Inflammatory macrophage treated with lipopolysaccharide for 1 hour (primary cell): ENCODE measurements around the gene SPTSSA.
"Not testable (repeated sequence)": the region's sequence is repeated elsewhere in the genome, so short reads cannot be mapped to it uniquely, and the experiment has no call there.

Experiments used
- DNase-seq, 2 donors: peaks; one replicate each; pipeline ENCODE4 v3.0.0-alpha.2; 2020 to 2022

Gene SPTSSA, protein sequence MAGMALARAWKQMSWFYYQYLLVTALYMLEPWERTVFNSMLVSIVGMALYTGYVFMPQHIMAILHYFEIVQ

DNA sequence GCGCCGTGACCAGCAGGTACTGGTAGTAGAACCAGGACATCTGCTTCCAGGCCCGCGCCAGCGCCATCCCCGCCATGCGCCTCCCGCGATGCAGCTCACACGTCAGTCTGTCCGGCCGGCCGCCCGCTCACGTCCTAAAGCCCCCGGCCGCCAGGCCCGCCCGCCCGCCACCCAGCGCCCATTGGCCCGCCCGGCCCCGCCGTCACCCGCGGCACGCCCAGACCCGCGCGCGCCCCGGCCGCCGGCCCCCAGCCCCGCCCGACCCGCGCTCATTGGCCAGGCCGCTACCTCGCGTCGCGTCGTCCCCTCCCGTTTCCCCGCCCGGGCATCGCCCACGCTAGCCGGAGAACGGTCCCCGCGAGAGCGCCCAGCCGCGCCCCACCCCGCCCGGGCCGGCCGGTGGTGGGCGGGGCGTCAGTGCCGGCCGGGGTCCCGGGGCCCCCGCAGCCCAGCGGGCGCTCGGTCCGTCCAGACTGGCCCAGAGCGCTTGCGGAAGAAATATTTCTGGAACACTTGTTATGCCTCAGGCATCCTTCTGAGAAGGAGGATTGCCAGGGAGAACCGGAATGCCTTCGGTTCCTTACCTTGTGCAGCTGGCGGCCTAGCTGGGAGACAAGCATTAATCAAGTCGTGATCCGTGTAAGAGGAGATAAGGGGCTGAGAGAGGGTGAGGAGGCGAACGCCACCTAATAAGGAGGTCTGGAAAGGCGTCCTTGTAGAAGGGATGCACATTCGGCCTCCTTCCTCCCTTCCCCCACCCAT, at the start of gene SPTSSA:
SPTSSA (minus strand) TSS at position 109 of the 762 bp plus-strand sequence; CDS start at position 76, 33 bp downstream.
- peak; percentile 87 to 95 for DNase-seq

DNA sequence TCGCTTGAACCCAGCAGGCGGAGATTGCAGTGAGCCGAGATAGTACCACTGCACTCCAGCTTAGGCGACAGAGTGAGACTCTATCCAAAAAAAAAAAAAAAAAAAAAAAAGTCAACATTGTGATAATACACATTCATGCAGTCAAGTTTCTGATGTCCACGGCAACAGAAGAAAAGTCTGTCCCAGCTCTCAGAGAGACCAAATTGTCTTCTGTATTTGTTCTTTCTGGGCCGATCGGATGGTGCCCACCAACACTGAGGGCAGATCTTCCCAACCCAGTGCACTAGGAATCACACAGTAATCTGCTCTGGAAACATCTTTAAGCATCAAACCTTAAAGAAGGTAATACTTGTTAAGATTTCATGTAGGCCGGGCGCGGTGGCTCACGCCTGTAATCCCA, 45.8 kb upstream of the SPTSSA start:
- DNase-seq: no peak

DNA sequence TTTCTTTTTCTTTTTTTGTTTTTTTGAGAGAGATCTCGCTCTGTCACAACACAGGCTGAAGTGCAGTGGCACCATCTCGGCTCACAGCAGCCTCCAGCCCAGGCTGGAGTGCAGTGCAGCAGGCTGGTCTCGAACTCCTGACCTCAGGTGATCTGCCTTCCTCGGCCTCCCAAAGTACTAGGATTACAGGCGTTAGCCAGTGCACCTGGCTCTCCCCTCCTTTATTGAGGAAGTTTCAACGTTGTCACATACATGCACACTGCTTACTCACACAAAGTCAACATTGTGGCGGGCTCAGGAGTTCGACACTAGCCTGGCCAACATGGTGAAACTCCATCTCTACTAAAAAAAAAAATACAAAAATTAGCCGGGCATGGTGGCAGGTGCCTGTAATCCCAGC, 45.4 kb upstream of the SPTSSA start:
- no peak for DNase-seq

DNA sequence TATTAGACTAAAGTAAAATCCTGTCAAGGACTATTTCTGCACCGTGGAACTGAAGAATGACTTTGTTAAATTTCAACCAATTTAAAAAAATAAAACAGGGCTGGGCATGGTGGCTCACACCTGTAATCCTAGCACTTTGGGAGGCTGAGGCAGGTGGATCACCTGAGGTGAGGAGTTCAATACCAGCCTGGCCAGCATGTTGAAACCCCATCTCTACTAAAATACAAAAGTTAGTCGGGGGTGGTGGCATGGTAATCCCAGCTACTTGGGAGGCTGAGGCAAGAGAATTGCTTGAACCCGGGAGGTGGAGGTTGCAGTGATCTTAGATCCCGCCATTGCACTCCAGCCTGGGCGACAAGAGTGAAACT, 43.1 kb upstream of the SPTSSA start:
- DNase-seq: not testable (repeated sequence)

DNA sequence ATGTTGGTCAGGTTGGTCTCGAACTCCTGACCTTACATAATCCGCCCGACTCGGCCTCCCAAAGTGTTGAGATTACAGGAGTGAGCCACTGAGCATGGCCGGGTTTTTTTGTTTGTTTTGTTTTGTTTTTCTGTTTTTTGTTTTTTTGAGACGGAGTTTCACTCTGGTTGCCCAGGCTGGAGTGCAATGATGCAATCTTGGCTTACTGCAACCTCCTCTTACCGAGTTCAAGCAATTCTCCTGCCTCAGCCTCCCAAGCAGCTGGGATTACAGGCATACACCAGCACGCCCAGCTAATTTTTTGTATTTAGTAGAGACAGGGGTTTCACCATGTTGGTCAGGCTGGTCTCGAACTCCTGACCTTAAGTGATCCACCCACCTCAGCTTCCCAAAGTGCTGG, 42.0 kb upstream of the SPTSSA start:
- not testable (repeated sequence) for DNase-seq

DNA sequence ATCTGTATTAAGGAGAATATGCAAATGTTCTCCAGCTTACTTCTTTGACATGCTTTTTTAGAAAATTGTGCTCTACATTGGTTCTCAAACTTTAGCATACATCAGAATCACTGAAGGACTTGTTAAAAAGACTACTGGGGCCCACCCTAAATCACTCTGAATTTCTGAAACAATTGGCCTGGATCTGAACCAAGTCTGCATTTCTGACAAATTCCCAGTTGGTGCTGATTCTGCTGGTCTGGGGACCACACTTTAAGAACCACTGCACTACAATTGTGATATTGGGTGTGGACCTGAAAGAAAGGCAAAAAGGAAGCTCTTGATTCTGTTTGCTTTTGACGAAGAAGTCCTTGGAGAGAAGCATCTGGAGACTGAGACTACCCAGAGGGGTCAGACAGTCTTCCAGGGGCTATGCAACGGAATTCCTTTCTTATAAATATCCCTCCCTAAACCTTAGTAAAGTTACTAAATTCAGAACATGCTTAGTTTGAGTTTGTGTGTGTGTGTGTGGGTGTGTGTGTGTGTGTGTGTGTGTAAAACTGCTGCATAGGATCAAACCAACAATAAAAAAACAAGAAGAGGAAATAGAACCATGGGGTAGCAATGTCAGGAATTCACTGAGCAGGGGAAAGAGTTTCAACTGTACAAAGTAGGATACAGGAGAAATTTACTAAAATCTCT, 40.6 kb upstream of the SPTSSA start:
- no peak for DNase-seq

DNA sequence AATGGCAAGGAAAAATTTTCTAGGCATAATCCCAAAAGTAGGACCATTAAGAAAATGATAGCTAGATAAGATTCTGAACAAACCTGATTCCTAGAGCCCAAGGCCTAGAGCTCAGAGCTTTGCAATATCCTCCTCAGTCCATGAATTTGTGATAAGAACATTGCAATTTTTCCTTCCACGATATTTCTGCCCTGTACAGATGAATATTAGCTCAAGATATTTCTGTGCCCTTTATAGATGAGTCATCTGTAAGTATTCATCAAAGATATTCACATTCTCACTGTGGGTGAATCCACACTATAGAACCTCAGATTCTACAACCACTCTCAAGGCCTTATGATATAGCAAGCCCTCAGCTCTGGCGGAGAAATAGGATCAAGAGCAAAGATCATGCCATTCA, 40.0 kb upstream of the SPTSSA start:
- DNase-seq: no peak

DNA sequence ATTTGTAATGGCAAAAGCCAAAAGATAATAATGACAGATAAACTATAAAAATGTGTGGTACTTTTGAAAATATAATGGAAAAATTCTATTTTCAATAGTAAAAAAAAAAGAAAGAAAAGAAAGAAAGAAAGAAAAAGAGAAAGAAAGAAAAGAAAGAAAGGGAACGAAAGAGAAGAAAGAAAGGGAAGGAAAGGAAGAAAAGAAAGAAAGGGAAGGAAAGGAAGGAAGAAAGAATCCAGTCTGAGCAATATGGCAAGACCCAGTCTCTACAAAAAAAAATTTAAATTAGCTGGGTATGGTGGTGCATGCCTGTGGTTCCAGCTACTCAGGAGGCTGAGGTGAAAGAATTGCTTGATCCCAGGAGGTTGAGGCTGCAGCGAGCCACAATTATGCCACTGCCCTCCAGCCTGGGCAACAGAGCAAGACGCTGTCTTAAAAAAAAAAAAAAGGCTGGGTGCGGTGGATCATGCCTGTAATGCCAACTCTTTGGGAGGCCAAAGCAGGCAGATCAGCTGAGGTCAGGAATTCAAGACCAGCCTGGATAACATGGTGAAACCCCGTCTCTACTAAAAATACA, 39.1 kb upstream of the SPTSSA start:
- no peak for DNase-seq

DNA sequence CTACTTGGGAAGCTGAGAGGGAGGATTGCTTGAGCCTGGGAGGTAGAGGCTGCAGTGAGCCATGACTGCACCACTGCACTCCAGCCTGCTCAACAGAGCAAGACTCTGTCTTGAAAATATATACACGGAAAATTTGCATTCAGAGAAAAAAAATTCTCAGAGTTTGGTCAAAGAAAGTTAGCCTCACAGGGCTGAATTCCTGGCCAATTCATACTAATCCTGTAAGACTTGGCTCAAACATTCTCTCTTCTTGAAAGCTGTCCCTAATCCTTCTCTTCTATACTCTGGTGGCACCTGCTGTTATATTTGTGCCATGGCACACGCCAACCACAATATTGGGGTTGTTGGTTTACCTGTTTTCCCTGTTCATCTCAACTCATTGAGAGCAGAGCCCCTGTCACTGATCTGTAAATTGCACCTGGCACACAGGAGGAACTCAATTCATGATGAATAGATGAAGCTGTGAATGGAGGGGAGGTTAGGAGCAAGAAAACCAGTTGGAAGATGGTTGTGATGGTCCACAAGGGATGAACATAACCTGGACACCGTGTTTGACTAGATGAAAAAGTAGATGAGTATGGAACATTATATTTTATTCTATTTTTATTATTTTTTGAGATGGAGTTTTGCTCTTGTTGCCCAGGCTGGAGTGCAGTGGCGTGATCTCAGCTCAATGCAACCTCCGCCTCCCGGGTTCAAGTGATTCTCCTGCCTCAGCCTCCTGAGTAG, 36.8 kb upstream of the SPTSSA start:
- DNase-seq: peak; percentile 25 to 38

DNA sequence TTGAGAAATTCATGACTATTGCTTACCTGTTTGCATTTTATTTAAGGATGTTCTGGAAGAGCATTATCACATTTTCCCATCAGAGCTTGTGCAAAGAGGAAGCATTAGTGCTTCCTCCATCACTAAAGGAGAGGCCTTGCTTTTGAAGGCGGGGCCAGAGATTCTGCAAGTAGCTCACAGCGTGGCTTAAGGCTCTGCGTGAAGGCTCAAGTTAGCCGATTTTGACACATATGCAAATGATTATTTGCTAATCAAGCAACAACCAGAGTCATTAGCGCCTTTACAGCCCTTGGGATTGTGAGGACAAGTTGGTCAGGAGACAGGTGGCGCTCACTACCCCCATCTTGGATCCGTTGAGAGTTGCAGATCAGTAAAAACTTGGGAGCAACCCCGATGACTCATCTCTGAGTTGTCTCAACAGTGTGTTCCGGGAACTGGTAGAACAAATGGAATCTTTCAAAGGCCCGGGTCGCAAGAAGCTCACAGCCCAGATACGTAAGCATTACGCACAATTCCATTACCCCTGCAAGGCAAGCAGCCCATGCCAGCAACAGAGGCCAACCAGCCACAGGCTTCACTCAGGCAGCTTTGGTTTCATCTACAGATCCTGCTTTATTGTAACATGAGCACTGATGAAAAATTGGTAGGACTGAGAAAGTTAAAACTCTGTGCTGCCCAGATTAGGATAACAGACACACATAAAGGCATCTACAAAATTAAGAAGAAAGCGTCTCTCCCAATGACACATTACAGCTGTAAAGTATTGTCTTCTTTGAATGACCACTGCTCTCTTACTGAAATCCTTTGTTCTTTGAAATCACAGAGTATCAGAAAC, 34.9 kb upstream of the SPTSSA start:
- peak; percentile 35 to 43 for DNase-seq

DNA sequence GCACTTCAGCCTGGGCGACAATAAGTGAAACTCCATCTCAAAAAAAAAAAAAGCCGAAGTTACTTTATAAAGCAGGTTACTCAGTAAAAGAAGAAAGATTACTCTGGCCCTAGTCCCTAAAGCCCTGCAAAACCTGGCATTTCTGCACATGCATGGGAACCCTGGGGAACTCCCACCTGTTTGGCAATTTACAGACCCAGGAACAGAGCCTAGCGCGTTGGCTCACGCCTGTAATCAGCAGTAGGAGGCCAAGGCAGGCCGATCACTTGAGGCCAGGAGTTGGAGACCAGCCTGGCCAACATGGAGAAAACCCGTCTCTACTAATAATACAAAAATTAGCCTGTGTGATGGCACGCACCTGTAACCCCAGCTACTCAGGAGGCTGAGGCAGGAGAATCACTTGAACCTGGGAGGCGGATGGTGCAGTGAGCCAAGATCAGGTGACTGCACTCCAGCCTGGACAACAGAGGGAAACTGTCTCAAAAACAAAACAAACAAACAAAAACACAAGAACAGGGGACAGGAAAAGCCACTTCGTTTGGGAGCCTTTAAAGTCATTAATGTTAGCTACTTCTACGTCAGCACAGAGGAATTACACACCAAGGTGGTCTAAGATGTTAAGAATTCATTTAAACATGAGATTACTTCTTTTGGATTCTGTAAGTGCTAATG, 34.1 kb upstream of the SPTSSA start:
- no peak for DNase-seq

DNA sequence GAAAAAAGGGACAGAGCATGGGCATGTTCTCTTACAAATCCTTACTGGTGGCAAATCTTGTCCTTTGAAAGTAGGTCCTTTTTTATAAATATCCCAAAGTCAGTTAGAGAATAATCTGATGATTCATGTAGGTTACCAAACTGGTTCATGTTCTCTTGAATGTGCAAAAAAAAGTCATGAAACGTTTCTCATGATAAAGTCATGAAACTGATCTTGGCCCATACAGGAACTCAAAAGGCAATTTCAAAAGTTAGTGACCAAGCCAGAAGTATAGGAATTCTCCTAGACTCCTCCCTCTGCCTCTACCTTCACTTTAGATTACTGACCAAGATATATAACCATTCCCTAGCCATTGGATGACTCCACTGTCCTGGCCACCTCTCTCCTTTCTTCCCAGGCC, 27.3 kb upstream of the SPTSSA start:
- no peak for DNase-seq

DNA sequence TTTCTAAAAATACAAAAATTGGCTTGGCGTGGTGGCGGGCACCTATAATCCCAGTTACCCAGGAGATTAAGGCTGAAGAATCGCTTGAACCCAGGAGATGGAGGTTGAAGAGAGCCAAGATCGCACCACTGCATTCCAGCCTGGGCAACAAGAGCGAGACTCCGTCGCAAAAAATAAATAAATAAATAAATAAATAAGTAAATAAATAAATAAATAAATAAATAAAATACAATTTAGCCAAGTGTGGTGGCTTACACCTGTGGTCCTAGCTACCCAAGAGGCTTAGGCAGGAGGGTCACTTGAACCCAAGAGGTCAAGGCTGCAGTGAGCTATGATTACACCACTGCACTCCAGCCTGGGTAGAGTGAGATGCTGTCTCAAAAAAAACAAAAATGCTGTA, 26.5 kb upstream of the SPTSSA start:
- no peak for DNase-seq

DNA sequence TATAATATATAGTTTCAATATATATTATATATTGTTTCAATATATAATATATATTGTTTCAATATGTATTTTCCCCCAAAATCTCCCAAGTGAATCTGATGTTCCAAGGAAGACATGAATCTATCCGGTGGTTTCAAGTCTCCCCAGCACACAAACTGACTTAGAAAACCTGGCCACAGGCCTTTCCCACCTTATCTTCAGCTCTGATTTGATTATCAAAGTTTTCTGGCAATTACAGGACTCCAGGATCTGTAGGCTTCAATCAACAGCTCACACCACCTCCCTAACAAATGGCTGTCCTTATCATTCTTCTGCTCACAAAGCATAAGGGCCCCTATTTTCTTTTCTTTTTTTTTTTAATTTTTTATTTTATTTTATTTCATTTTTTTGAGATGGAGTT, 22.7 kb upstream of the SPTSSA start:
- DNase-seq: no peak

DNA sequence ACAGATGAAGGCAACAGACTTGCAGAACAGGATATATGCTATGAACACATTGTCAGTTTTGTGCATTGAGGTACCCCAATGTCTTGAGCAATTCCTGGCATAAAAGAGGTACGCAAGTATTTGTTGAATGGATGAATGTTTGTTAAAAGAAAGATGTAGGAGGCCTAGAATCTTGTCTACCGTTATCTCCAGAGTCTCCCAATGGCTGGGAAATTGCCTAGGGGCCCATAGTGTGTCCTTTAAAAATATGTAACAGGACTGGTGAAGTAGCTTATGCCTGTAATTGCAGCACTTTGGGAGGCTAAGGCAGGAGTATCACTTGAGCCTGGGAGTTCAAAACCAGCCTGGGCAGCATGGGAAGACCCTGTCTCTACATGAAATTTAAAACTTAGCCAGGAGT, 20.4 kb upstream of the SPTSSA start:
- DNase-seq: no peak

DNA sequence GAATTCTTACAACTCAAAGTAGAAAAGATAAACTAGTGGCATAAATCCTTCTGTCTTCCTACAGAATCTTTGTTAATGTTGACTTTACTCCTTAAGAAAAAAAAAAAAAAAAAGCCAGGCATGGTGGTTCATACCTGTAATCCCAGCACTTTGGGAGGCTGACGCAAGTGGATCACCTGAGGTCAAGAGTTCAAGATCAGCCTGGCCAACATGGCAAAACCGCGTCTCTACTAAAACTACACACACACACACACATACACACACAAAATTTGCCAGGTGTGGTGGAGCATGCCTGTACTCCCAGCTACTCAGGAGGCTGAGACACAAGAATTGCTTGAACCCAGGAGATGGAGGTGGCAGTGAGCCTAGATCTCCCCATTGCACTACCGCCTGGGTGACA, 17.7 kb upstream of the SPTSSA start:
- DNase-seq: no peak

DNA sequence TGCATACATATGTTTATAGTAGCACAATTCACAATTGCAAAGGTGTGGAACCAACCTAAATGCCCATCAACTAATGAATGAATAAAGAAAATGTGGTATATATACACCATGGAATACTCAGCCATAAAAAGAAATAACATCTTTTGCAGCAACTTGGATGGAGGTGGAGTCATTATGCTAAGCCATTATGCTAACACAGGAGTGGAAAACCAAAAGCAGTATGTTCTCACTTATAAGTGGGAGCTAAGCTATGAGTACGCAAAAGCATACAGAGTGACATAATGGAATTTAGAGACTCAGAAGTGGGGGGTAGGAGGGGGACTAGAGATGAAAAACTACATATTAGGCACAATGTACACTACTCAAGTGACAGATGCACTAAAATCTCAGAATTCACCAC, 16.2 kb upstream of the SPTSSA start:
- DNase-seq: no peak

DNA sequence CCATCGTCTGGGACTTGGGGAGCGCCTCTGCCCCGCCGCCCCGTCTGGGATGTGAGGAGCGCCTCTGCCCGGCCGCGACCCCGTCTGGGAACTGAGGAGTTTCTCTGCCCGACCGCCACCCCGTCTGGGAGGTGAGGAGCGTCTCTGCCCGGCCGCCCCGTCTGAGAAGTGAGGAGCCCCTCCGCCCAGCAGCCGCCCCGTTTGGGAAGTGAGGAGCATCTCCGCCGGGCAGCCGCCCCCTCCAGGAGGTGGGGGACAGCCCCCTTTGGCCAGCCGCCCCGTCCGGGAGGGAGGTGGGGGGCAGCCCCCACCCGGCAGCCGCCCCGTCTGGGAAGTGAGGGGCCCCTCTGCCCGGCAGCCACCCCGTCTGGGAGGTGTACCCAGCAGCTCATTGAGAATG, 14.0 kb upstream of the SPTSSA start:
- DNase-seq: not testable (repeated sequence)

DNA sequence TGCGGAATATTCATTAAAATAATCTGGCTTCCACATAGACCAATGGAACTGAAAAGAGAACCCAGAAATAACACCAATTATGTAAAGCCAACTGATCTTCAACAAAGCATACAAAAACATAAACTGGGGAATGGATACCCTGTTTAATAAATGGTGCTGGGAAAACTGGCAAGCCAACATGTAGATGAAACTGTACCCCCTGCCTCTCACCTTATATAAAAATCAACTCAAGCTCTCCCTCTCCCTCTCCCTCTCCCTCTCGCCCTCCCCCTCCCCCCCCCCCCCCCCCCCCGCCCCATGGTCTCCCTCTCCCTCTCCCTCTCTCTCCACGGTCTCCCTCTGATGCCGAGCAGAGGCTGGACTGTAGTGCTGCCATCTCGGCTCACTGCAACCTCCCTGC, 13.1 kb upstream of the SPTSSA start:
- no peak for DNase-seq

DNA sequence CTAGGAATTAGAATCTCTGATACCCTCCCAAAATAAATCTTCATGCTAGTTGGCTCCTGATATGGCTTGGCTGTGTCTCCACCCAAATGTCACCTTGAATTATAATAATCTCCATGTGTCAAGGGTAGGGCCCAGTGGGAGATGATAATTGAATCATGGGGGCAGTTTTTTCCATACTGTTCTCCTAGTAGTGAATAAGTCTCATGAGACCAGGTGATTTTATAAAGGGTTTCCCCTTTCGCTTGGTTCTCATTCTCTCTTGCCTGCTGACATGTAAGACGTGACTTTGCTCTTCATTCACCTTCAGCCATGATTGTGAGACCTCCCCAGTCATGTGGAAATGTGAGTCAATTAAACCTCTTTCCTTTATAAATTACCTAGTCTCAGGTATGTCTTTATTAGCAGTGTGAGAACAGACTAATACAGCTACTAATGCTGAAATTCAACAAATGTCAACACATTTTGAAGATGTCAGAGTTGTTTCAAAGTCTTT, 12.2 kb upstream of the SPTSSA start:
- no peak for DNase-seq

DNA sequence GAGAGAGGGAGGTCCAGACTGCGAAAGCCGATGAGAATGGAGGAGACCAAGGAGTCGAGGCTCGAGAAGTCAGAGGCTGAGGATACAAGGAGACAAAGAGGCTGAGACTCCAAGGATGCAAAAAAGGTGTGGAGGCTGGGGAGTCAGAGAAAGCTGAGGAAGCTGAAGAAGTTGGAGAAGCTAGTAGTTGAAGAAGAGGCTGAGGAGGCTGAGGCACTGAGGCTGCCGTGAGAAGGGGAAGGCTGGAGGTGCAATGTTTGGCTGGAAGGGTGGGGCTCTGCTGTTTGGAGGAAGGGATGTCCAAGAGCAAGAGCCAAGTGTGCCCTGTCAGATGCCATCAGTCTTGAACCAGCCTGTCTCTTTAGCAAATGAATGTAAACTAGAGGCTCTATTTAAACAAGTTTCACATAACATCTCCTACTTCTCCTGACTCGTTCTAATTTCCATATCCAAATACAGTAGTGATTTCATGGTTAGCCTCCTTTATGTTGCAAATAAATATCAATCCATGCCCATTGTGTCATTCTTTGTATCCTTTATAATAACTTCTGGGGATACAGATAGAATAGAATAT, 10.8 kb upstream of the SPTSSA start:
- no peak for DNase-seq
